LNCAP (cell line): ENCODE data around the gene TOGARAM2.

Experiments used
- TF ChIP-seq, protein P1 (sequence below): fragments of 450-650 bp; IDR thresholded peaks from 2 replicates; pipeline ENCODE4 v1.5.1; 2017; ENCODE audit warnings: mild to moderate bottlenecking

The TOGARAM2 gene

DNA sequence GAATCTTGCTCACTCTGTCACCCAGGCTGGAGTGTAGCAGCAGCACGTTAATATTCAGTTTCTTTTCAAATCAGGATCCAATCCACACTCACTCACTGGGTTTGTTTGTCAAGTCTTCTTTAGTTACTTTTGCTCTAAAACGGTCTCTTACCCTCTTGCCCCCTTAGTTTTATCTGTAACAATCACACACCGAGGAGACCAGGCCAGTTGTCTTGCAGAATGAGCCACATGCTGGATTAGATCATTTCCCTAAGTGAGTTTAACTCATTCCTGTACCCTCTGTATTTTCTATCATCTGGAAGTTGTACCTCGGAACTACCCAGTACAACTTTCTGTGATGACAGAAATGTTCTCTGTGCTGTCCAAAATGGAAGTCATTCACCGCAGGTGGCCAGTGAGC lies 20.7 kb upstream of the TOGARAM2 start:
- TF ChIP-seq, protein P1, sequence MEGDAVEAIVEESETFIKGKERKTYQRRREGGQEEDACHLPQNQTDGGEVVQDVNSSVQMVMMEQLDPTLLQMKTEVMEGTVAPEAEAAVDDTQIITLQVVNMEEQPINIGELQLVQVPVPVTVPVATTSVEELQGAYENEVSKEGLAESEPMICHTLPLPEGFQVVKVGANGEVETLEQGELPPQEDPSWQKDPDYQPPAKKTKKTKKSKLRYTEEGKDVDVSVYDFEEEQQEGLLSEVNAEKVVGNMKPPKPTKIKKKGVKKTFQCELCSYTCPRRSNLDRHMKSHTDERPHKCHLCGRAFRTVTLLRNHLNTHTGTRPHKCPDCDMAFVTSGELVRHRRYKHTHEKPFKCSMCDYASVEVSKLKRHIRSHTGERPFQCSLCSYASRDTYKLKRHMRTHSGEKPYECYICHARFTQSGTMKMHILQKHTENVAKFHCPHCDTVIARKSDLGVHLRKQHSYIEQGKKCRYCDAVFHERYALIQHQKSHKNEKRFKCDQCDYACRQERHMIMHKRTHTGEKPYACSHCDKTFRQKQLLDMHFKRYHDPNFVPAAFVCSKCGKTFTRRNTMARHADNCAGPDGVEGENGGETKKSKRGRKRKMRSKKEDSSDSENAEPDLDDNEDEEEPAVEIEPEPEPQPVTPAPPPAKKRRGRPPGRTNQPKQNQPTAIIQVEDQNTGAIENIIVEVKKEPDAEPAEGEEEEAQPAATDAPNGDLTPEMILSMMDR, result no peak

DNA sequence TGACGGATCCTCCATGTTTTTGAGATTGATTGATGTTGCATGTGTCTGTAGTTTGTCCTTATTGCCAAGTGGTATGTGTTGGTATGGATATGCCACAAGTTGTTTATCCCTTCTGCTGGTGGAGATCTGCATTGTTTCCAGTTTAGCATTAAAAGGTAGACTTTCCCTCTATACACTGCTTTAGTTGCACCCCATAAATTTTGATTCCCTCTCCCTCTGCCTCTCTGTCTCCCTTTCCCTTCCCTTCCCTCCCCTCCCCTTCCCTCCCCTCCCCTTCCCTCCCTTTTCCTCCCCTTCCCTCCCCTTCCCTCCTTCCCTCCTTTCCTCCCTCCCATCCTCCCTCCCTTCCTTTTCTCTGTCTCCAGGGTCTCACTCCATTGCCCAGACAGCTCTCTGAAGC lies 18.6 kb upstream of the TOGARAM2 start:
- TF ChIP-seq, protein P1, result no peak

DNA sequence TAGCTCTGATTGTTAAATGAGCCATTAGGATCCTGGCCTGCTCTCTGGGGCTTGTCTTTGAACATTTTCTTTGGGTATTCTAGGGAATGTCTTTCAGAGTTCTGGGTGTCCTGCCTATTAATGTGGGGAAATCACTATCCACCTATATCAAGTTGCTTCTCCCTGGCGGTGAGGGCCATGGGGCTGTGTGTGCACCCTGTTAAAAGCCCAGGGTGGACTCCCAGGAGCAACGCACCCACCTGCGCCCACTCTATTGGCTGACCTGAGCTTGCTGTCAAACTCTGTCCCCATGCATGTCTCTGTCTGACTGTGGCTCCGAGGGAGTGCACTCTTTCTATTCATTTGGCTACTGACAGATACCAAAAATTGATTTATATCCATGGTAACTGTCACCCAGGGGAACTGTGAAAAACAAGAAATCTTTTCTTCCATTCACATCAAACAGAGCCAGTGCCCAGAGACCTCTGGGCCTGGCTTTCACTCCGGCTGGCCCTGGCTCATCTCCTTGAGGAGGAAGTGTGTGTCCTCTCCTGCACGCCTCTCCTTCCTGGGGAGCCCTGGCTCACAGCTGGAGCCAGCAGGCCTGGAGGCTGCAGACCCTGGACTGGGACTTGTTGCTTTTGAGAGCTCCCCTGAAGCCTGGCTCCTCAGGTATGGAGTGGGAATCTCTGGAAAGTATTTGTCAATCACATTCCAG lies 10.5 kb upstream of the TOGARAM2 start:
- TF ChIP-seq, protein P1, result no peak

DNA sequence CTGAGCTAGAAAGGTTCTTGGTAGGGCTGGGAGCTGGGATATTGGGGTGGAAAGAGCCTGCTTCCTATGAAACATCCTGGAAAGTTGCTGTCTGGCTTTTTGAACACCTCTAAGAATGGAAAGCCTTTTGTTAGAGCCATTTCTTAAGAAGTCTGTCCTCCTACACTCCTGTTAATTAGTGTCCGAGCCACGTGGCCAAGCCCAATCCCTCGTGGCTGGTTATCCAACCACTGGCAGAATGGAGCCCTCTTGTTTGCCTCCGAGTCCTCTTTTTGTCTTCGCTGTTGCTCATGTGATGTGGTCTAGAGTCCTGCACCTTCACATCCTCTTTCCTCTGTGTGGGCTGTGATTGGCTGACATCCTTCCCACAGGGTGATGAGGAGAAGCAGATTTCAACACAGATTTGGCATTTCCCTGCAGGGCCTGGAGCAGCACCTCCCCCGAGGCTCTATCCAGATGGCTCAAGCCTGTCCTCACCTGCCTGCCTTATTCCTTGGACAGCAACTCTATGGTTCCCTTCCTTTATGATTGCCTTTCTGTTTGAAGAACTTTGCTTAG lies 8.2 kb upstream of the TOGARAM2 start:
- TF ChIP-seq, protein P1, result no peak

DNA sequence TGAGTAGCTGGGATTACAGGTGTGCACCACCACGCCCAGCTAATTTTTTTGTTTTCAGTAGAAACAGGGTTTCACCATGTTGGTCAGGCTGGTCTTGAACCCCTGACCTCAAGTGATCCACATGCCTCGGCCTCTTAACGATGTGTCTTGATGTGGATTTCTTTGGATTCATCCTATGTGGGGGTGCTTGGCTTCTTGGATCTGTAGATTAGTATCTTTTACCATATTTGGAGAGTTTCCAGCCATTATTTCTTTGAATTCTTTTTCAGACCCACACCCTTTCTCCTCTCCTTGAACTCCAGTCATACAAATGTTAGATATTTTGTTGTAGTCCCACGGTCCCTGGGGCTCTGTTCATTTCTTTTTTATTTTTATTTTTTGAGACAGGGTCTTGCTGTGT lies 6.8 kb upstream of the TOGARAM2 start:
- TF ChIP-seq, protein P1, result no peak

DNA sequence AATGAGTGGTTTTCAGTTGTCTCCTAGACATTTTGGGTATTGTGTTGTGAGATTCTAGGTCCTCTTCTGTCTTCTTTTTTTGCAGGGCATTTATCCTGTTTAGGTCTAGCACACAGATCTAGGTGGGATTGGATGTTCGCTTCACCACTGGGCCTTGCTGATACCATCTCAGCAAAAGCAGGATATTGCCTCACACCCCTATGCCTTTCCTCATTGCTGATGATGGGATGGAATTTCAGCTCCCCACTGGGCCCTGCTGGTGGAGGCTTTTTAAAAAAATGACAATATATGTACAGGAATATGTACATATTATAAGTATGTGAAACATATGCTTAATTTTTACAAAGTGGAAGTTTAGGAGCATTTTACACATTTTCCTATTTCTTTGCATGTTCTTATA lies 5.4 kb upstream of the TOGARAM2 start:
- TF ChIP-seq, protein P1, result no peak

DNA sequence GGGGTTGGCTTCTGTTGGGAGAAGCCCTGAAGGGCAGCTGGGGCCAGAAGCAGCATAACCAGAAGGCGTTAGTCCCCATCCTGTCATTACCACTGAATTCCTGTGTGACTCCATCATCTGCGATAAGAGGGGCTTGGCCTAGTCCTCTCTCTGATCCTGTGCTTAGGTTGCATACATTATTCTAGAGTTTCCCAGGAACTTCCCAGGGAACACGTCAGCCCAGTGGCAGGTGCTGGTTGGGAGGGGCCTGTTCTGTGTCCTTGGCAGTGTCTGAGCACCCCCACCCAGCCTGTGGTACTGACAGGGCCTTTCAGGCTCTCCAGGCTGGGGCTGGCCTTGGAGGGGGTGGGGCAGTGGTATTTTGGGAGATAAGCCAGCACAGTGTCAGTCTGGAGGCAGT lies 4.5 kb upstream of the TOGARAM2 start:
- TF ChIP-seq, protein P1, result no peak
